ENCODE data around the gene LENG8. TPM values are rescaled to one million over a fixed set of nuclear protein-coding genes. Genes with fewer than 3 reads are reported as not detected.

The LENG8 gene
- total and polyA plus RNA-seq, 2 of the 8 experiments (the other 6 are each of a cell fraction or from before 2014, with no cell fraction given), result 62.2 to 108 TPM

- no peaks in the 10 kb centered on the region; a peak in 1 of 7 replicates for H3K4me1 ChIP-seq (replicated peaks in 1 of 4; ENCODE audit: control insufficient read depth in 3 of 4, insufficient read depth in 4 of 4, low read length in 3 of 4)
- POLR2A ChIA-PET (ENCODE audit: partially characterized antibody), result no interaction called here
- no peak overlapping the region for H2BK5ac ChIP-seq (ENCODE audit: low read depth, low read length)
- no peaks in the 10 kb centered on the region for H3K79me2 ChIP-seq (ENCODE audit: control insufficient read depth in 1 of 2, insufficient read depth in 2 of 2, low read length in 2 of 2)
- H3K4ac ChIP-seq (replicated peaks; ENCODE audit: insufficient read length, low read depth, low read length), result no peak overlapping the region
- CTCF ChIA-PET (ENCODE audit: partially characterized antibody), result no interaction called here
- no peak overlapping the region for H3K9ac ChIP-seq (replicated peaks in 1 of 4; ENCODE audit: extremely low read depth in 1 of 4, low read depth in 3 of 4, low read length in 3 of 4)
- no peak overlapping the region for H3K56ac ChIP-seq (replicated peaks; ENCODE audit: insufficient read length, low read depth, low read length)
- peaks cover 22 to 54% of the 10 kb centered on the region in 2 experiments for H3K9me3 ChIP-seq (ENCODE audit: insufficient read depth in 2 of 2, low read depth in 1 of 2, low read length in 1 of 2)
- H3K4me2 ChIP-seq (ENCODE audit: insufficient read depth in 1 of 2, low read depth in 2 of 2, low read length in 2 of 2), result no peak overlapping the region
- H3K18ac ChIP-seq (ENCODE audit: extremely low read depth, low read length), result no peak overlapping the region
- H4K5ac ChIP-seq (ENCODE audit: insufficient read length, low read depth, low read length), result no peak overlapping the region
- H3K23me2 ChIP-seq (ENCODE audit: low read depth, low read length), result no peaks in the 10 kb centered on the region
- no peaks in the 10 kb centered on the region for H3K36me3 ChIP-seq (ENCODE audit: control insufficient read depth in 2 of 4, insufficient read depth in 4 of 4, low read length in 3 of 4)
- no peaks in the 10 kb centered on the region for H3K79me1 ChIP-seq (ENCODE audit: low read depth, low read length)
- no peak overlapping the region for H2AFZ ChIP-seq (ENCODE audit: low read length)
- FAIRE-seq (no peak), DNase-seq (ENCODE audit: low read depth in 1 of 2, low spot score in 2 of 2) (no peak)
- no peaks in the 10 kb centered on the region for H3K27me3 ChIP-seq (replicated peaks in 1 of 4; ENCODE audit: control insufficient read depth in 3 of 4, extremely low read depth in 1 of 4, insufficient read depth in 3 of 4, low read length in 3 of 4)
- WGBS, 2 experiments (ENCODE audit: extremely low coverage in 1 of 2, insufficient coverage in 1 of 2, insufficient read length in 1 of 2, insufficient replicate concordance in 2 of 2, low coverage in 1 of 2, low lambda C conversion rate in 2 of 2, missing lambda C conversion rate in 1 of 2), result 80% methylated on average over 12 of the region's 12 CpGs; no CpG with 5 or more reads in 1 of the 2 experiments
- H2BK20ac ChIP-seq (ENCODE audit: low read length), result no peak overlapping the region
- no peak overlapping the region for H4K8ac ChIP-seq (ENCODE audit: extremely low read depth, insufficient read depth, low read length)
- H4K20me1 ChIP-seq (replicated peaks in 1 of 2; ENCODE audit: control insufficient read depth in 1 of 2, insufficient read depth in 2 of 2, low read length in 2 of 2), result no peaks in the 10 kb centered on the region
- no peak overlapping the region for H3K14ac ChIP-seq (ENCODE audit: insufficient read length)
- H2BK15ac ChIP-seq (ENCODE audit: low read length), result no peak overlapping the region
- no peak overlapping the region for H3K27ac ChIP-seq (ENCODE audit: low read depth, low read length)
- no peak overlapping the region for H2BK12ac ChIP-seq (ENCODE audit: low read depth, low read length)
- no peak overlapping the region for H2BK120ac ChIP-seq (replicated peaks; ENCODE audit: low read depth, low read length)
- H3K23ac ChIP-seq (ENCODE audit: insufficient read length), result no peak overlapping the region
- no peak overlapping the region for H2AK5ac ChIP-seq (ENCODE audit: low read depth, low read length)
- no peak overlapping the region for H4K91ac ChIP-seq (replicated peaks; ENCODE audit: insufficient read length, low read length)
- H3K4me3 ChIP-seq (ENCODE audit: extremely low read depth in 1 of 4, insufficient read depth in 2 of 4, low read depth in 3 of 4, low read length in 4 of 4), result no peak overlapping the region
- TF ChIP-seq FOSL1 (IDR thresholded peaks at IDR 0.05; ENCODE audit: insufficient read depth, low read depth, low read length), result no peak
Observed at GRCh38 chr19:54507824-54508223, 58.8 kb downstream of the LENG8 start.

Measured in H1 (cell line).